Endothelial cell of umbilical vein (primary cell): Measurements from ENCODE around the gene PRRC2A. TPM values are rescaled to one million over a fixed set of nuclear protein-coding genes. Genes with fewer than 3 reads are reported as not detected.

Source experiments
- BruUV-seq: library from RNA; stranded (reverse); fragments of 400-500 nt; replicated peaks from 2 replicates; lab custom pipeline; 2021; lab: Mats Ljungman, UMichigan
- CTCF ChIA-PET: fragments of 300-600, 350-600 bp; sonication (Branson Sonifier 250); formaldehyde crosslinking; loops from one replicate; lab custom pipeline; 2021; ENCODE audit warnings: antibody characterized with exemption, inconsistent platforms; lab: Charles Lee
- POLR2A ChIA-PET: fragments of 300-600, 350-600 bp; sonication (Branson Sonifier 250); formaldehyde crosslinking; loops from one replicate; lab custom pipeline; 2021; ENCODE audit warnings: antibody characterized with exemption, inconsistent platforms; lab: Charles Lee
- DNase-seq: peaks from one replicate; pipeline ENCODE4 v3.0.0-alpha.2; 2011; ENCODE audit warnings: low read depth, low spot score
- FAIRE-seq: peaks from 2 replicates; lab custom pipeline; 2011; peaks lifted over from hg19 to GRCh38; lab: Jason Lieb, UNC
- H2AFZ ChIP-seq: 2 replicates; pipeline ENCODE4 v1.6.0; 2012; ENCODE audit warnings: low read depth, low read length, control low read depth, inconsistent platforms
- H3K27ac ChIP-seq: 2 replicates; pipeline ENCODE4 v1.5.1; 2011; ENCODE audit warnings: low read depth, mild to moderate bottlenecking, control low read depth, low read length, moderate library complexity; ENCODE audit not compliant: insufficient read depth
- H3K27me3 ChIP-seq, 2 experiments: 2 replicates each; pipeline versions ENCODE4 v1.6.0 to v1.6.1; 2011; ENCODE audit warnings: low read length in 2 of 2, mixed read lengths in 1 of 2; ENCODE audit not compliant: control insufficient read depth in 2 of 2, insufficient read depth in 2 of 2
- H3K36me3 ChIP-seq, 2 experiments: 2 replicates in 1 of 2; 3 replicates in 1 of 2; pipeline ENCODE4 v1.5.1; 2011; ENCODE audit warnings: low read length in 2 of 2, mild to moderate bottlenecking in 1 of 2, moderate library complexity in 1 of 2; ENCODE audit not compliant: control insufficient read depth in 2 of 2, insufficient read depth in 2 of 2; ENCODE audit errors: extremely low read depth in 1 of 2
- H3K4me1 ChIP-seq: 3 replicates; pipeline ENCODE4 v1.5.1; 2011; ENCODE audit warnings: mild to moderate bottlenecking, low read length; ENCODE audit not compliant: control insufficient read depth, insufficient read depth; ENCODE audit errors: extremely low read depth
- H3K4me2 ChIP-seq: 2 replicates; pipeline ENCODE4 v1.6.1; 2011; ENCODE audit warnings: low read length, control low read depth, mixed read lengths; ENCODE audit not compliant: insufficient read depth
- H3K4me3 ChIP-seq, 3 experiments: fragments of 200-600 bp in 1 of 3; sonication (generic), shearing (Covaris generic) in 1 of 3; replicated peaks in 1 of 3; 2 replicates each; pipeline ENCODE4 v1.5.1; 2011 to 2016; ENCODE audit warnings: control low read depth in 3 of 3, low read length in 3 of 3, mild to moderate bottlenecking in 2 of 3, inconsistent platforms in 1 of 3, low read depth in 1 of 3, moderate library complexity in 1 of 3; ENCODE audit not compliant: insufficient read depth in 1 of 3
- H3K79me2 ChIP-seq: 2 replicates; pipeline ENCODE4 v1.6.0; 2012; ENCODE audit warnings: low read length, inconsistent platforms; ENCODE audit not compliant: control insufficient read depth, insufficient read depth
- H3K9ac ChIP-seq: replicated peaks from 2 replicates; pipeline ENCODE3; 2011; ENCODE audit warnings: low read length, control low read depth; ENCODE audit not compliant: insufficient read depth; ENCODE audit errors: extremely low read depth
- H3K9me1 ChIP-seq: replicated peaks from 3 replicates; pipeline ENCODE4 v1.6.0; 2011; ENCODE audit warnings: mild to moderate bottlenecking, low read length; ENCODE audit not compliant: control insufficient read depth, insufficient read depth; ENCODE audit errors: extremely low read depth
- H3K9me3 ChIP-seq: replicated peaks from 2 replicates; pipeline ENCODE4 v1.5.1; 2012; ENCODE audit warnings: low read length, inconsistent platforms; ENCODE audit not compliant: control insufficient read depth, insufficient read depth
- H4K20me1 ChIP-seq: replicated peaks from 2 replicates; pipeline ENCODE3; 2011; ENCODE audit warnings: mild to moderate bottlenecking, low read length; ENCODE audit not compliant: control insufficient read depth, insufficient read depth; ENCODE audit errors: extremely low read depth
- CTCF ChIP-seq, 2 donors: IDR thresholded peaks; 1 replicate in 1 of 2; 2 replicates in 1 of 2; pipeline ENCODE4 v1.5.1; 2011; ENCODE audit warnings: low read length in 2 of 2, mild to moderate bottlenecking in 2 of 2, moderate library complexity in 2 of 2, control low read depth in 1 of 2, inconsistent platforms in 1 of 2, low read depth in 1 of 2; ENCODE audit not compliant: insufficient read depth in 1 of 2; ENCODE audit errors: extremely low read depth in 1 of 2
- EZH2 ChIP-seq: IDR thresholded peaks from 2 replicates; pipeline ENCODE4 v1.6.1; 2012; ENCODE audit warnings: borderline replicate concordance, low read depth, mild to moderate bottlenecking, moderate library complexity, low read length, inconsistent platforms; ENCODE audit not compliant: severe bottlenecking
- POLR2A ChIP-seq: IDR thresholded peaks from 2 replicates; pipeline ENCODE4 v1.6.1; 2012; ENCODE audit warnings: low read depth, mild to moderate bottlenecking, control low read depth, low read length
- POLR2AphosphoS5 ChIP-seq: IDR thresholded peaks from 2 replicates; pipeline ENCODE4 v1.6.1; 2012; ENCODE audit warnings: low read depth, mild to moderate bottlenecking, control low read depth, low read length, moderate library complexity; ENCODE audit not compliant: insufficient read depth
- dilution Hi-C: fragments of 300-500 bp; cut with MboI; formaldehyde crosslinking; loops from one replicate; pipeline ENCODE4 v1.15.0; 2019; ENCODE audit warnings: low sequenced_read_pairs; ENCODE audit not compliant: extremely low pct_ligation_motif_present
- intact Hi-C: fragments of 100-400 bp; cut with micrococcal nuclease; formaldehyde crosslinking; loops from one replicate; pipeline ENCODE4 v1.10.0; 2022
- polyA plus RNA-seq, 4 experiments: library from polyadenylated mRNA; depleted of rRNA in 3 of 4; stranded (reverse) in 3 of 4; unstranded in 1 of 4; fragments of >200 nt; gene quantifications; 2 replicates each; pipeline versions ENCODE4 v1.2.1 to v1.2.3, GENCODE V29; 2011 to 2012; ENCODE audit warnings: missing spikeins in 1 of 4
- total RNA-seq: library from RNA; stranded (reverse); gene quantifications from 2 replicates; pipeline ENCODE4 v1.2.3, GENCODE V29; 2021

PRRC2A gene
- total and polyA plus RNA-seq, 2 donors (not counting 3 experiments of a cell fraction or from before 2014, with no cell fraction given): 88.4 to 229 TPM

DNA sequence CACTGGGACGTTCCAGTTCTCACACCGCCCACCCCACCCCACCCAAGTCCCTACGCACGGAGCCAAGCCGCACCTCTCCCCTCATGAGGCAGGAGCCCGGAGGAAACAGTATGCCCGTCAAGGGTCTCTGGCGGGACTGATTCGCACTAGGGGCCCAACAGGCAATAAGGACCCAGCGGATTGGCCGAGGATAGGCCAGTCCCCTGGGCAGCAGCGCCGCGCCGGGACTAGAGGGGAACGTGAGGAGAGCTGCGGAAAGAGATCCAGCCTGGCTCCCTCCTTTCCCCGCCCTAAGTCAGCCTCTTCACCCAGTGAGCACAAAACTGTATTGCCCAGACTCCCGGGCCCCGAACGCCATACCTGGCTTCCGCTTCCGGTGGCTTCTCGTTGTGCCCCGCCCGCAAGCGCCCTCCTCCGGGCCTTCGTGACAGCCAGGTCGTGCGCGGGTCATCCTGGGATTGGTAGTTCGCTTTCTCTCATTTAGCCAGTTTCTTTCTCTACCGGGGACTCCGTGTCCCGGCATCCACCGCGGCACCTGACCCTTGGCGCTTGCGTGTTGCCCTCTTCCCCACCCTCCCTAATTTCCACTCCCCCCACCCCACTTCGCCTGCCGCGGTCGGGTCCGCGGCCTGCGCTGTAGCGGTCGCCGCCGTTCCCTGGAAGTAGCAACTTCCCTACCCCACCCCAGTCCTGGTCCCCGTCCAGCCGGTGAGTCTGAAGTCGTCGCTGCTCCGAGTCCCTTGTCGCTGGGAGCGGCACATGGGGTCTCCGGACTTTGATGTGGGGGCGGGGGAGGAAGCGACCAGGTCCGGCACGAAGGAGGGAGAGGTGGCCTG, 45.2 kb downstream of the PRRC2A start, which contains the start of gene CSNK2B:
Gene CSNK2B, plus strand, starts transcription at position 580 of the 836 bp plus-strand sequence. CDS start 752 bp downstream, outside the sequence.
- Histone ChIP-seq H3K9ac (peak within 1 kb of the TSS; percentile 79), H3K27ac (peak within 1 kb of the TSS; percentile 77), H3K9me1 (no peaks in the 10 kb centered on the region), H2AFZ (peak within 1 kb of the TSS; percentile 60), H4K20me1 (no peaks in the 10 kb centered on the region), H3K27me3 (no peaks in the 10 kb centered on the region), H3K36me3 (peaks cover 21 to 24% of the 10 kb centered on the region in 2 experiments), H3K79me2 (peaks cover 32% of the 10 kb centered on the region), H3K9me3 (no peaks in the 10 kb centered on the region), H3K4me1 (peaks cover 28% of the 10 kb centered on the region), H3K4me2 (peak within 1 kb of the TSS; percentile 86), H3K4me3 (peak within 1 kb of the TSS; percentile 70 to 94 (median 72))
- TF ChIP-seq POLR2AphosphoS5 (peak; percentile 80), POLR2A (peak; percentile 54), CTCF (IDR thresholded peaks at IDR 0.05; ENCODE audit: extremely low read depth in 1 of 2, insufficient read depth in 1 of 2, low read depth in 1 of 2, low read length in 2 of 2) (peak in 1 of 2 donors; percentile 13), EZH2 (no peak)
- no TSS peak for BruUV-seq
- FAIRE-seq (peak; percentile 99), DNase-seq (peak; percentile 97)
- dilution Hi-C loops (no loop called here), intact Hi-C loops (loop anchor here (1.0 to 10.0 kb wide), 7 partner anchors 13 to 529 kb away; partner anchors contain the start of genes ATP6V1G2, BAG6, GPSM3 and LY6G5C)
- ChIA-PET CTCF (interaction anchor here (1.3 to 1.7 kb wide), 2 partner anchors 26 to 141 kb away, joined by 4 read pairs; partner anchors contain the start of gene LSM2), POLR2A (interaction anchor here (0.6 to 1.2 kb wide), 6 partner anchors 13 to 162 kb away, joined by 3 to 5 read pairs (median 4); partner anchors contain the start of genes ABHD16A, BAG6, HSPA1B and NFKBIL1)
